Measurements from ENCODE around the gene KCND3. TPM values are rescaled to one million over a fixed set of nuclear protein-coding genes. Genes with fewer than 3 reads are reported as not detected.

KCND3 gene
- total RNA-seq, 1 donor from 2014 or later: 8.1 TPM

DNA sequence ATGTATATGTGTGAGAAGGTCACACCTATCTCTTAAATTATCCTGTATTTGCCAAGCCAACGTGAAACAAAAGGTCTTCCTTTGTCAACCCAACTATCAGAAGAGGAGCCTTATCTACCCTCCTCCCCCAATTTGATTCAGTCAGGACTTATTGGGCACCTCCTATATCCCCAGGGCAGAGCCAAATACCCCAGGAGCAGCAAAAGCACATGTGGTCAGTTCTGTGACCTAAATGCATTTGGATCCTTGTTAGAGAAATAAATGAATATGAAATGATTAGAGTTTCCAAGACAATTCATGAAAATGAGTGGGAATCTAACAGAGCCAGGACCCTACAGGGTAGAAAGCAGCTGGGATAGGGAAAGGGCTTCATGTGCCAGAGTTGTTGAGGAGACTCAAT lies 37.0 kb upstream of the KCND3 start:
- Histone ChIP-seq H3K4me3 (no peak overlapping the region), H3K9me3 (no peaks in the 10 kb centered on the region), H3K36me3 (no peaks in the 10 kb centered on the region), H3K27me3 (no peaks in the 10 kb centered on the region), H3K4me1 (no peaks in the 10 kb centered on the region), H3K27ac (no peak overlapping the region)
- DNase-seq (ENCODE audit: extremely low spot score in 2 of 2): no peak
- TF ChIP-seq POLR2A (IDR thresholded peaks at IDR 0.05) (no peak), POLR2AphosphoS5 (IDR thresholded peaks at IDR 0.05; ENCODE audit: insufficient read depth in 1 of 2, low read depth in 1 of 2) (no peak)
- TF ChIP-seq, protein P1, sequence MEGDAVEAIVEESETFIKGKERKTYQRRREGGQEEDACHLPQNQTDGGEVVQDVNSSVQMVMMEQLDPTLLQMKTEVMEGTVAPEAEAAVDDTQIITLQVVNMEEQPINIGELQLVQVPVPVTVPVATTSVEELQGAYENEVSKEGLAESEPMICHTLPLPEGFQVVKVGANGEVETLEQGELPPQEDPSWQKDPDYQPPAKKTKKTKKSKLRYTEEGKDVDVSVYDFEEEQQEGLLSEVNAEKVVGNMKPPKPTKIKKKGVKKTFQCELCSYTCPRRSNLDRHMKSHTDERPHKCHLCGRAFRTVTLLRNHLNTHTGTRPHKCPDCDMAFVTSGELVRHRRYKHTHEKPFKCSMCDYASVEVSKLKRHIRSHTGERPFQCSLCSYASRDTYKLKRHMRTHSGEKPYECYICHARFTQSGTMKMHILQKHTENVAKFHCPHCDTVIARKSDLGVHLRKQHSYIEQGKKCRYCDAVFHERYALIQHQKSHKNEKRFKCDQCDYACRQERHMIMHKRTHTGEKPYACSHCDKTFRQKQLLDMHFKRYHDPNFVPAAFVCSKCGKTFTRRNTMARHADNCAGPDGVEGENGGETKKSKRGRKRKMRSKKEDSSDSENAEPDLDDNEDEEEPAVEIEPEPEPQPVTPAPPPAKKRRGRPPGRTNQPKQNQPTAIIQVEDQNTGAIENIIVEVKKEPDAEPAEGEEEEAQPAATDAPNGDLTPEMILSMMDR (IDR thresholded peaks at IDR 0.05): no peak
- intact Hi-C loops (cut with DNase I): no loop called here

DNA sequence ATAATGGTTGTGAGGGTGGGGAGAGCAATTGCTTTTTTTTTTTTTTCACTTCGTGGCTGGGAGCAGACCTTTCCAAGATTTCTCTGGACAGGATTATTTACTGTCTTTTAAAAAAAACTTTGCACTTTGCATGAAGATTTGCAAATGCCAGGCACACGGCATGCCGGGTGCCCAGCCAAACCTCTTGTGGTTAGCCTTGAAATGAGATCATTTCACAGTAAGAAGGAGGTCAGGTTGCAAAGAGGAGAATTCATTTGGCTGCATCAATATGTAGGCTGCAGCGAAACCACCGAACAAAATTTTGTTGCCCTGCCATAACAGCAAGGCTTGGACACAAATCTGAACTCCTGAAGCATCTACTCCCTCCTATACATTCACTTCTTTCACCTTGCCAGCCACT lies 36.5 kb upstream of the KCND3 start:
- Histone ChIP-seq H3K9me3 (no peaks in the 10 kb centered on the region), H3K36me3 (no peaks in the 10 kb centered on the region), H3K27ac (no peak overlapping the region), H3K4me1 (no peaks in the 10 kb centered on the region), H3K27me3 (no peaks in the 10 kb centered on the region), H3K4me3 (no peak overlapping the region)
- no peak for TF ChIP-seq POLR2AphosphoS5 (IDR thresholded peaks at IDR 0.05; ENCODE audit: insufficient read depth in 1 of 2, low read depth in 1 of 2)
- no peak for TF ChIP-seq POLR2A (IDR thresholded peaks at IDR 0.05)
- TF ChIP-seq, protein P1 (IDR thresholded peaks at IDR 0.05): no peak
- no peak for DNase-seq (ENCODE audit: extremely low spot score in 2 of 2)
- intact Hi-C loops (cut with DNase I): no loop called here

DNA sequence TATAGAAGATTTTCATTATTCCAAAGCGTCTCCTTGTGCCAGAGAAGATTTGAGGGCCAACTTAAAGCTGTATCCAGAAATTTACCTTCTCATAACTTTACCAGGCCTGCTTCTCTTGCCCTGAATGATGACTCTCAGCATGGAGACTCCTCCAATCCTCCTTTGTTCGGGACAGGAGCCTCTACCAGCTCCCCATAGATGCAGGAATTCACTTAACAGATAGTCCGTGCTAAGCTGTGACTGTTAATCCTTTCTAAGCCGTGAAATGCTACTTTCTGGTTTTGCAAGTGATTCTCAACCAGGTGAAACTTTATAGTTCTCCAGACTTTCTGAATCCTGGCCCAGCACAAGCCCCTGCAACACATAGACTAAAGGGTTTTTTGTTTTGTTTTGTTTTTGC lies 31.8 kb upstream of the KCND3 start:
- intact Hi-C loops (cut with DNase I): no loop called here
- no peak for DNase-seq (ENCODE audit: extremely low spot score in 2 of 2)

DNA sequence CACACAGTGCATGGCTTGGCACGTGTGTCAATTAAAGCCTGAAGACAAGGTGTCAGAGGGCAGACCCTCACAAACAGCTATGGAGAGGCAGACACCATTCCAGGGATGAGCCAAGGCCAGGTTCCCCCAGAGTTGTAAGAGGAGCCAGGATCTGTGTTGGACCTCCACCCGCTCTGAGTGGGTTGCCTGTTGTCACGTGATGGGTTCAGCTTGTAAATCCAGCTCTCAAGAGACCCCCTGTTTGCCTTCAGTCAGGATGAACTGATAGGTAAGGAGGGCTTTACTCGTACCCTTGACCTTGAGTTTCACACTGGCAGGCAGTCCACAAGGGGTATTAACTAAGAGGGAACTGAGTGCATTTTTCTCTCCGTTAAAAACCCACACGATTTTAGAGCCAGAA lies 27.7 kb upstream of the KCND3 start:
- intact Hi-C loops (cut with DNase I): no loop called here
- TF ChIP-seq POLR2AphosphoS5 (IDR thresholded peaks at IDR 0.05; ENCODE audit: insufficient read depth in 1 of 2, low read depth in 1 of 2) (no peak), POLR2A (IDR thresholded peaks at IDR 0.05) (no peak)
- TF ChIP-seq, protein P1 (IDR thresholded peaks at IDR 0.05): no peak
- H3K27me3 ChIP-seq: no peaks in the 10 kb centered on the region
- H3K9me3 ChIP-seq: no peaks in the 10 kb centered on the region
- no peak overlapping the region for H3K27ac ChIP-seq
- DNase-seq (ENCODE audit: extremely low spot score in 2 of 2): no peak
- H3K4me3 ChIP-seq: no peak overlapping the region
- no peaks in the 10 kb centered on the region for H3K36me3 ChIP-seq
- H3K4me1 ChIP-seq: no peaks in the 10 kb centered on the region

More for the DNA sequence above, 31.8 kb upstream of the KCND3 start:
- no peaks in the 10 kb centered on the region for H3K36me3 ChIP-seq
- no peaks in the 10 kb centered on the region for H3K27me3 ChIP-seq
- H3K27ac ChIP-seq: no peak overlapping the region
- no peaks in the 10 kb centered on the region for H3K4me1 ChIP-seq
- H3K4me3 ChIP-seq: no peak overlapping the region
- no peaks in the 10 kb centered on the region for H3K9me3 ChIP-seq
- TF ChIP-seq POLR2AphosphoS5 (IDR thresholded peaks at IDR 0.05; ENCODE audit: insufficient read depth in 1 of 2, low read depth in 1 of 2) (no peak), POLR2A (IDR thresholded peaks at IDR 0.05) (no peak)
- TF ChIP-seq, protein P1 (IDR thresholded peaks at IDR 0.05): no peak

DNA sequence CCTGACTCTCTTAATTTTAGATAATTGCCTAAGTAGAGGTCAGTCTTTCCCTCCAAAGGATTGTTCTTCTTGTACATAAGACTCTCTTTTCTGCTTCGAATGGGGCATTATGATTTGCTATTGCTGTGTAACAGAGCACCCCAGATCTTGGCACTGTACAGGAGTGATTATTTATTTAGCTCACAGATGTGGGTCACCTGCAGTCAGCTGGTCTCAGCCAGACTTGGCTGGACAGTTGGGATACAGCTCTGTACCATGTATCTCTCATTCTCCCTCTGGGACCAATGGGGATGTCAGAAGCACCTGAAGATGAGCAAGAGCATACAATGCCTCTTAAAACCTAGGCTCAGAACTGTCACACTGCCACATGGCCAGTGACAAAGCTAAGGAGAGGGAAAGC lies 23.4 kb upstream of the KCND3 start:
- intact Hi-C loops (cut with DNase I): no loop called here
- Histone ChIP-seq H3K9me3 (no peaks in the 10 kb centered on the region), H3K4me1 (peaks cover 7% of the 10 kb centered on the region), H3K36me3 (no peaks in the 10 kb centered on the region), H3K27me3 (no peaks in the 10 kb centered on the region), H3K27ac (no peak overlapping the region), H3K4me3 (no peak overlapping the region)
- no peak for DNase-seq (ENCODE audit: extremely low spot score in 2 of 2)
- TF ChIP-seq, protein P1 (IDR thresholded peaks at IDR 0.05): no peak
- no peak for TF ChIP-seq POLR2A (IDR thresholded peaks at IDR 0.05)
- TF ChIP-seq POLR2AphosphoS5 (IDR thresholded peaks at IDR 0.05; ENCODE audit: insufficient read depth in 1 of 2, low read depth in 1 of 2): no peak
